Stimulated activated naive CD8-positive, alpha-beta T cell treated with anti-CD3 and anti-CD28 coated beads, Interleukin-15, amount 100 ng/mL, for 72 hours (primary cell): ENCODE data around the gene CCDC81.

Experiments
- ATAC-seq: fragments of 150-1000 bp; cut with Tn5 transposase; 2 replicates; pipeline ENCODE4 v1.10.0; 2021; ENCODE audit warnings: mild to moderate bottlenecking, moderate library complexity
- DNase-seq, 2 donors: peaks; one replicate each; pipeline ENCODE4 v3.0.0; 2021 to 2022
- H3K27ac Mint-ChIP-seq, 2 donors: one replicate each; pipeline ENCODE4 v1.8.0; 2022; ENCODE audit warnings: mild to moderate bottlenecking in 2 of 2, mixed read lengths in 2 of 2, moderate library complexity in 2 of 2
- H3K27me3 Mint-ChIP-seq: one replicate; pipeline ENCODE4 v1.8.0; 2022; ENCODE audit warnings: mixed read lengths
- H3K4me1 Mint-ChIP-seq: one replicate; pipeline ENCODE4 v1.8.0; 2022; ENCODE audit warnings: mild to moderate bottlenecking, mixed read lengths
- H3K4me3 Mint-ChIP-seq, 2 donors: one replicate each; pipeline ENCODE4 v1.8.0; 2022; ENCODE audit warnings: mild to moderate bottlenecking in 2 of 2, mixed read lengths in 2 of 2, moderate library complexity in 1 of 2
- H3K9me3 Mint-ChIP-seq, 2 donors: one replicate each; pipeline ENCODE4 v1.8.0; 2022; ENCODE audit warnings: mixed read lengths in 2 of 2

The CCDC81 gene

GRCh38 chr11:86461892-86462291 is 87.2 kb downstream of the CCDC81 start:
- no peaks in the 10 kb centered on the region for H3K9me3 Mint-ChIP-seq
- H3K27ac Mint-ChIP-seq: no peak overlapping the region
- H3K4me3 Mint-ChIP-seq: no peak overlapping the region
- no peaks in the 10 kb centered on the region for H3K27me3 Mint-ChIP-seq
- no peak for DNase-seq
- H3K4me1 Mint-ChIP-seq: peaks cover 12% of the 10 kb centered on the region
- no peak for ATAC-seq

GRCh38 chr11:86463120-86463519 is 88.4 kb downstream of the CCDC81 start:
- Mint-ChIP-seq H3K27me3 (peaks cover 4% of the 10 kb centered on the region), H3K9me3 (peaks cover 0 to 2% of the 10 kb centered on the region in 2 donors), H3K4me3 (no peak overlapping the region), H3K27ac (no peak overlapping the region), H3K4me1 (peaks cover 12% of the 10 kb centered on the region)
- DNase-seq (no peak), ATAC-seq (no peak)

GRCh38 chr11:86463955-86464354 is 89.3 kb downstream of the CCDC81 start:
- DNase-seq (no peak), ATAC-seq (no peak)
- no peak overlapping the region for H3K27ac Mint-ChIP-seq
- peaks cover 8% of the 10 kb centered on the region for H3K27me3 Mint-ChIP-seq
- H3K4me1 Mint-ChIP-seq: peaks cover 12% of the 10 kb centered on the region
- H3K9me3 Mint-ChIP-seq: peaks cover 0 to 5% of the 10 kb centered on the region in 2 donors
- no peak overlapping the region for H3K4me3 Mint-ChIP-seq

GRCh38 chr11:86464509-86465221 is 90.0 kb downstream of the CCDC81 start:
- no peak for DNase-seq
- Mint-ChIP-seq H3K4me1 (peaks cover 12% of the 10 kb centered on the region), H3K9me3 (peaks cover 0 to 5% of the 10 kb centered on the region in 2 donors), H3K27ac (peak overlapping the region in 1 of 2 donors; percentile 60), H3K4me3 (no peak overlapping the region), H3K27me3 (peaks cover 8% of the 10 kb centered on the region)
- ATAC-seq: no peak

- DNase-seq (no peak), ATAC-seq (no peak)
- Mint-ChIP-seq H3K4me3 (no peak overlapping the region), H3K4me1 (peaks cover 10% of the 10 kb centered on the region), H3K27ac (no peak overlapping the region), H3K27me3 (peaks cover 15% of the 10 kb centered on the region), H3K9me3 (peaks cover 0 to 5% of the 10 kb centered on the region in 2 donors)
Measured at GRCh38 chr11:86468169-86468568, 93.5 kb downstream of the CCDC81 start.

- Mint-ChIP-seq H3K9me3 (peaks cover 0 to 5% of the 10 kb centered on the region in 2 donors), H3K4me1 (peaks cover 10% of the 10 kb centered on the region), H3K27ac (no peak overlapping the region), H3K27me3 (peaks cover 15% of the 10 kb centered on the region), H3K4me3 (no peak overlapping the region)
- DNase-seq (no peak), ATAC-seq (no peak)
Measured at GRCh38 chr11:86469491-86470388, 95.1 kb downstream of the CCDC81 start.
